GM18502 (cell line): ENCODE results near the gene GPSM1.

Experiments used
- ATAC-seq: cut with Tn5 transposase; IDR thresholded peaks from one replicate; pipeline ENCODE4 v1.9.1; 2021; ENCODE audit warnings: mild to moderate bottlenecking; ENCODE audit not compliant: unreplicated experiment, poor library complexity

Gene GPSM1

GRCh38 chr9:136386018-136386417 is 58.7 kb downstream of the GPSM1 start:
- no peak for ATAC-seq

- ATAC-seq: no peak
Measured at GRCh38 chr9:136387217-136387616, 59.9 kb downstream of the GPSM1 start.

- no peak for ATAC-seq
Measured at GRCh38 chr9:136389396-136389795, 62.1 kb downstream of the GPSM1 start.

GRCh38 chr9:136391737-136392537 is 64.6 kb downstream of the GPSM1 start:
- no peak for ATAC-seq

- no peak for ATAC-seq
Measured at GRCh38 chr9:136392538-136393449, 65.5 kb downstream of the GPSM1 start.

- no peak for ATAC-seq
Measured at GRCh38 chr9:136393531-136393930, 66.2 kb downstream of the GPSM1 start.

- ATAC-seq: no peak
Measured at GRCh38 chr9:136394312-136395019, 67.1 kb downstream of the GPSM1 start.

GRCh38 chr9:136395020-136395340 is 67.6 kb downstream of the GPSM1 start:
- ATAC-seq: no peak

- ATAC-seq: no peak
Measured at GRCh38 chr9:136395345-136396218, 68.2 kb downstream of the GPSM1 start.

GRCh38 chr9:136396219-136396515 is 68.8 kb downstream of the GPSM1 start:
- ATAC-seq: no peak

- no peak for ATAC-seq
Measured at GRCh38 chr9:136397643-136398042, 70.3 kb downstream of the GPSM1 start.

- ATAC-seq: no peak
Measured at GRCh38 chr9:136398286-136398685, 70.9 kb downstream of the GPSM1 start.

GRCh38 chr9:136399176-136400037 is 72.1 kb downstream of the GPSM1 start:
- ATAC-seq: peak; percentile 20

- peak; percentile 77 for ATAC-seq
Measured at GRCh38 chr9:136400038-136400834, 72.9 kb downstream of the GPSM1 start, which contains the start of gene SNAPC4. TSS of gene SNAPC4 (minus strand) at chr9:136400170. CDS start at chr9:136398428, 1,742 bp downstream.

- no peak for ATAC-seq
Measured at GRCh38 chr9:136401173-136401922, 74.0 kb downstream of the GPSM1 start.

GRCh38 chr9:136402067-136402466 is 74.7 kb downstream of the GPSM1 start:
- no peak for ATAC-seq

GRCh38 chr9:136403538-136403914 is 76.2 kb downstream of the GPSM1 start:
- no peak for ATAC-seq
